ENCODE results near the gene ZNF99. TPM values are rescaled to one million over a fixed set of nuclear protein-coding genes. Genes with fewer than 3 reads are reported as not detected.

The ZNF99 gene
- total and polyA plus RNA-seq, 2 of the 8 experiments (the other 6 are each of a cell fraction or from before 2014, with no cell fraction given): not detected

GRCh38 chr19:22708983-22709382, 75.0 kb downstream of the ZNF99 start:
- Histone ChIP-seq H3K4me3 (ENCODE audit: extremely low read depth in 1 of 4, insufficient read depth in 2 of 4, low read depth in 3 of 4, low read length in 4 of 4) (no peak overlapping the region), H3K36me3 (ENCODE audit: control insufficient read depth in 2 of 4, insufficient read depth in 4 of 4, low read length in 3 of 4) (no peaks in the 10 kb centered on the region), H3K14ac (ENCODE audit: insufficient read length) (no peak overlapping the region), H3K79me2 (ENCODE audit: control insufficient read depth in 1 of 2, insufficient read depth in 2 of 2, low read length in 2 of 2) (no peaks in the 10 kb centered on the region), H2BK120ac (replicated peaks; ENCODE audit: low read depth, low read length) (no peak overlapping the region), H2AFZ (ENCODE audit: low read length) (no peak overlapping the region), H3K27ac (ENCODE audit: low read depth, low read length) (no peak overlapping the region), H3K9ac (replicated peaks in 1 of 4; ENCODE audit: extremely low read depth in 1 of 4, low read depth in 3 of 4, low read length in 3 of 4) (no peak overlapping the region), H2BK20ac (ENCODE audit: low read length) (no peak overlapping the region), H2BK15ac (ENCODE audit: low read length) (no peak overlapping the region), H2AK5ac (ENCODE audit: low read depth, low read length) (no peak overlapping the region), H2BK12ac (ENCODE audit: low read depth, low read length) (no peak overlapping the region), H3K27me3 (replicated peaks in 1 of 4; ENCODE audit: control insufficient read depth in 3 of 4, extremely low read depth in 1 of 4, insufficient read depth in 3 of 4, low read length in 3 of 4) (no peaks in the 10 kb centered on the region), H3K56ac (replicated peaks; ENCODE audit: insufficient read length, low read depth, low read length) (no peak overlapping the region), H3K9me3 (ENCODE audit: insufficient read depth in 2 of 2, low read depth in 1 of 2, low read length in 1 of 2) (peaks cover 37 to 69% of the 10 kb centered on the region in 2 experiments), H2BK5ac (ENCODE audit: low read depth, low read length) (no peak overlapping the region), H3K18ac (ENCODE audit: extremely low read depth, low read length) (no peak overlapping the region), H3K4me1 (replicated peaks in 1 of 4; ENCODE audit: control insufficient read depth in 3 of 4, insufficient read depth in 4 of 4, low read length in 3 of 4) (no peaks in the 10 kb centered on the region), H3K4ac (replicated peaks; ENCODE audit: insufficient read length, low read depth, low read length) (no peak overlapping the region), H3K23ac (ENCODE audit: insufficient read length) (no peak overlapping the region), H4K8ac (ENCODE audit: extremely low read depth, insufficient read depth, low read length) (no peak overlapping the region), H3K23me2 (ENCODE audit: low read depth, low read length) (no peaks in the 10 kb centered on the region), H4K5ac (ENCODE audit: insufficient read length, low read depth, low read length) (no peak overlapping the region), H4K91ac (replicated peaks; ENCODE audit: insufficient read length, low read length) (no peak overlapping the region), H4K20me1 (replicated peaks in 1 of 2; ENCODE audit: control insufficient read depth in 1 of 2, insufficient read depth in 2 of 2, low read length in 2 of 2) (no peaks in the 10 kb centered on the region), H3K4me2 (ENCODE audit: insufficient read depth in 1 of 2, low read depth in 2 of 2, low read length in 2 of 2) (no peak overlapping the region), H3K79me1 (ENCODE audit: low read depth, low read length) (no peaks in the 10 kb centered on the region)
- WGBS, 2 experiments (ENCODE audit: extremely low coverage in 1 of 2, insufficient coverage in 1 of 2, insufficient read length in 1 of 2, insufficient replicate concordance in 2 of 2, low coverage in 1 of 2, low lambda C conversion rate in 2 of 2, missing lambda C conversion rate in 1 of 2): 86% methylated on average over 26 of the region's 27 CpGs; no CpG with 5 or more reads in 1 of the 2 experiments
- CTCF ChIA-PET (ENCODE audit: partially characterized antibody): no interaction called here
- POLR2A ChIA-PET (ENCODE audit: partially characterized antibody): no interaction called here
- no peak for FAIRE-seq
- no peak for DNase-seq (ENCODE audit: low read depth in 1 of 2, low spot score in 2 of 2)
- no peak for TF ChIP-seq CHD7 (IDR thresholded peaks at IDR 0.05; ENCODE audit: insufficient replicate concordance, low read length)

Measured in H1 (cell line).